KBM-7 (cell line): ENCODE data around the gene CMSS1.
A peak's percentile ranks its signal among the peaks of the same experiment; 100 is the strongest.

Experiments used
- DNase-seq: peaks from one replicate; pipeline ENCODE4 v3.0.0-alpha.2; 2015
- in situ Hi-C: fragments of 300-500 bp; cut with MboI; formaldehyde crosslinking; loops from 2 replicates; pipeline ENCODE4 v1.14.3; 2020; ENCODE audit warnings: low sequenced_read_pairs, low pct_unique_long_range_greater_than_20kb, mixed read lengths

CMSS1 gene

GRCh38 chr3:99846477-99847160, 29.0 kb downstream of the CMSS1 start:
- in situ Hi-C loops = no loop called here
- DNase-seq = no peak

GRCh38 chr3:99848433-99848832, 30.8 kb downstream of the CMSS1 start:
- DNase-seq = no peak
- in situ Hi-C loops = no loop called here

- peak; percentile 68 for DNase-seq
- in situ Hi-C loops = loop anchor here (25.0 kb wide), 1 partner anchor 212 kb away; no protein-coding TSS in a partner anchor
These were observed 32.9 kb downstream of the CMSS1 start for GRCh38 chr3:99850608-99851007.

- no peak for DNase-seq
- in situ Hi-C loops = loop anchor here (25.0 kb wide), 1 partner anchor 210 kb away; no protein-coding TSS in a partner anchor
These were observed 34.3 kb downstream of the CMSS1 start for GRCh38 chr3:99851955-99852354.

- no peak for DNase-seq
These were observed 35.2 kb downstream of the CMSS1 start for GRCh38 chr3:99852851-99853250.

GRCh38 chr3:99854756-99855298, 37.2 kb downstream of the CMSS1 start:
- DNase-seq = no peak
- in situ Hi-C loops = loop anchor here (25.0 kb wide), 1 partner anchor 207 kb away; no protein-coding TSS in a partner anchor

More at GRCh38 chr3:99852851-99853250, 35.2 kb downstream of the CMSS1 start:
- in situ Hi-C loops = loop anchor here (25.0 kb wide), 1 partner anchor 209 kb away; no protein-coding TSS in a partner anchor

GRCh38 chr3:99855900-99856299, 38.2 kb downstream of the CMSS1 start:
- in situ Hi-C loops = loop anchor here (25.0 kb wide), 1 partner anchor 206 kb away; no protein-coding TSS in a partner anchor
- no peak for DNase-seq

GRCh38 chr3:99856437-99857220, 39.0 kb downstream of the CMSS1 start:
- in situ Hi-C loops = loop anchor here (25.0 kb wide), 1 partner anchor 206 kb away; no protein-coding TSS in a partner anchor

GRCh38 chr3:99857278-99857677, 39.6 kb downstream of the CMSS1 start:
- in situ Hi-C loops = loop anchor here (25.0 kb wide), 1 partner anchor 205 kb away; no protein-coding TSS in a partner anchor
- DNase-seq = no peak

More at GRCh38 chr3:99856437-99857220, 39.0 kb downstream of the CMSS1 start:
- DNase-seq = no peak

GRCh38 chr3:99858469-99858868, 40.8 kb downstream of the CMSS1 start:
- in situ Hi-C loops = loop anchor here (25.0 kb wide), 1 partner anchor 204 kb away; no protein-coding TSS in a partner anchor

GRCh38 chr3:99859825-99860224, 42.2 kb downstream of the CMSS1 start:
- DNase-seq = no peak
- in situ Hi-C loops = loop anchor here (25.0 kb wide), 1 partner anchor 202 kb away; no protein-coding TSS in a partner anchor

More at GRCh38 chr3:99858469-99858868, 40.8 kb downstream of the CMSS1 start:
- no peak for DNase-seq

GRCh38 chr3:99861216-99861615, 43.6 kb downstream of the CMSS1 start:
- in situ Hi-C loops = loop anchor here (25.0 kb wide), 1 partner anchor 201 kb away; no protein-coding TSS in a partner anchor
- no peak for DNase-seq

GRCh38 chr3:99862208-99862607, 44.5 kb downstream of the CMSS1 start:
- no peak for DNase-seq
- in situ Hi-C loops = loop anchor here (25.0 kb wide), 1 partner anchor 200 kb away; no protein-coding TSS in a partner anchor

GRCh38 chr3:99863002-99863401, 45.3 kb downstream of the CMSS1 start:
- in situ Hi-C loops = loop anchor here (25.0 kb wide), 1 partner anchor 199 kb away; no protein-coding TSS in a partner anchor
- no peak for DNase-seq

- in situ Hi-C loops = loop anchor here (25.0 kb wide), 1 partner anchor 199 kb away; no protein-coding TSS in a partner anchor
- no peak for DNase-seq
These were observed 45.9 kb downstream of the CMSS1 start for GRCh38 chr3:99863588-99863987.

- in situ Hi-C loops = loop anchor here (25.0 kb wide), 1 partner anchor 198 kb away; no protein-coding TSS in a partner anchor
- DNase-seq = no peak
These were observed 46.6 kb downstream of the CMSS1 start for GRCh38 chr3:99864289-99864688.

- in situ Hi-C loops = loop anchor here (25.0 kb wide), 1 partner anchor 197 kb away; no protein-coding TSS in a partner anchor
- DNase-seq = no peak
These were observed 47.7 kb downstream of the CMSS1 start for GRCh38 chr3:99865321-99865720.

- in situ Hi-C loops = loop anchor here (25.0 kb wide), 1 partner anchor 196 kb away; no protein-coding TSS in a partner anchor
- peak; percentile 35 for DNase-seq
These were observed 48.6 kb downstream of the CMSS1 start for GRCh38 chr3:99866261-99866761.
